DND-41 (cell line): ENCODE measurements around the gene ATXN7L1.

ENCODE experiments used
- CTCF ChIP-seq: IDR thresholded peaks from 2 replicates; pipeline ENCODE4 v1.5.1; 2012; ENCODE audit warnings: borderline replicate concordance, low read length, moderate library complexity, mild to moderate bottlenecking; ENCODE audit not compliant: poor library complexity, severe bottlenecking; ENCODE audit errors: extremely low read depth
- EZH2 ChIP-seq: IDR thresholded peaks from 3 replicates; pipeline ENCODE4 v1.6.1; 2012; ENCODE audit warnings: borderline replicate concordance, low read depth, mild to moderate bottlenecking, moderate library complexity, low read length, inconsistent platforms; ENCODE audit not compliant: severe bottlenecking

GRCh38 chr7:105851064-105851463 lies 25.3 kb downstream of the ATXN7L1 start:
- TF ChIP-seq CTCF (no peak), EZH2 (no peak)
